Gastroesophageal sphincter (tissue), 3 donors: Measurements from ENCODE around the gene NAT9.

Experiments
- CTCF ChIP-seq, 4 experiments: fragments of 200-600 bp in 2 of 4; fragments of 450-650 bp in 2 of 4; sonication (generic) in 1 of 4; IDR thresholded peaks; one replicate each; pipeline ENCODE4 v1.5.1; 2017 to 2019; ENCODE audit warnings: antibody characterized with exemption in 4 of 4, mild to moderate bottlenecking in 2 of 4, moderate library complexity in 2 of 4
- POLR2AphosphoS5 ChIP-seq: sonication (generic); formaldehyde crosslinking; IDR thresholded peaks from one replicate; pipeline ENCODE4 v1.6.1; 2017; ENCODE audit warnings: antibody characterized with exemption

GRCh38 chr17:74756891-74757290 is 19.3 kb downstream of the NAT9 start:
- TF ChIP-seq POLR2AphosphoS5 = no peak
- TF ChIP-seq CTCF (IDR thresholded peaks at IDR 0.05) = no peak
